Stimulated activated memory B cell treated with anti-CD40 and anti-IgM and Interleukin-4, amounts not matched to agents 10 μg/mL and 1 μg/mL and 100 μg/mL, for 72 hours (primary cell): ENCODE data around the gene ABCC4.
"Not testable (repeated sequence)": the region's sequence is repeated elsewhere in the genome, so short reads cannot be mapped to it uniquely, and the experiment has no call there.

ENCODE experiments used
- ATAC-seq: fragments of 150-1000 bp; cut with Tn5 transposase; 2 replicates; pipeline ENCODE4 v1.10.0; 2021
- H3K27ac Mint-ChIP-seq: one replicate; pipeline ENCODE4 v1.8.0; 2022; ENCODE audit warnings: mild to moderate bottlenecking, mixed read lengths
- H3K27me3 Mint-ChIP-seq: one replicate; pipeline ENCODE4 v1.8.0; 2022; ENCODE audit warnings: mixed read lengths
- H3K36me3 Mint-ChIP-seq: one replicate; pipeline ENCODE4 v1.8.0; 2022; ENCODE audit warnings: mixed read lengths
- H3K4me1 Mint-ChIP-seq: one replicate; pipeline ENCODE4 v1.8.0; 2022; ENCODE audit warnings: mixed read lengths
- H3K4me3 Mint-ChIP-seq: one replicate; pipeline ENCODE4 v1.8.0; 2022; ENCODE audit warnings: mild to moderate bottlenecking, moderate library complexity, mixed read lengths
- H3K9me3 Mint-ChIP-seq: one replicate; pipeline ENCODE4 v1.8.0; 2022; ENCODE audit warnings: mixed read lengths

Gene ABCC4

DNA sequence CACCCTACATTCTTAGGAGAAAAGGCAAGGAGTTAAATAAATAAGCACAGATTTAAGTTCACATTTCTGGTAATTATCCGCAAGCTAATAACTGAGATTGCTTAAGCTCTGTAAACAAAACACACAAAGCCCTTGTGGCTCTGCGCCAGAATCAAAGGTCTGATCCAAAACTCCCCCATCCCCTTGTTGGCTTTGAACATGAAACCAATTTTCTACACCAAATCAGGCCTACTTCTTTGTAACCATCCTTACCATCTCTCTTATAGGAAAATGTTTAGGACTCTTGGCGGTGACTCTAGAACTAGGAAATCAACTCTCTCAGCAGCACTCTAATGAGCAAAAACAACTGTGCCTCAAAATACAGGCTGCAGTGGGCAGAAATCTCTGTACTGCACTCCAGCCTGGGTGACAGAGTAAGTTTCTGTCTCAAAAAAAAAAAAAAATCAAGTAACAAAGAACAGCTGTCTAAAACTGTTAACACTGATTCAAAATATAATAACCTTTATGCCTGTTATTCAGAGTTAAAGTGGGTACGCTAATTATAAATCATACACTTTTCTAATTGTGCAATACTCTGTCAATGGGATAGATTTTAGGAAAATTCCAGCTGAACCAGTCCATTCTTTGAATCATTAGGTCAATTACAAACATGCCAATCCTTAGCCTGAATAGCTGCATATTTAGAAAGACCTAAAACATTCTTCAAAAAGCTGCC is 25.8 kb downstream of the ABCC4 start:
- Mint-ChIP-seq H3K9me3 (no peaks in the 10 kb centered on the region), H3K27ac (no peak overlapping the region), H3K36me3 (peaks cover 10% of the 10 kb centered on the region), H3K27me3 (no peaks in the 10 kb centered on the region), H3K4me3 (no peak overlapping the region), H3K4me1 (peaks cover 36% of the 10 kb centered on the region)
- no peak for ATAC-seq

- H3K27ac Mint-ChIP-seq, ATAC-seq: not testable (repeated sequence)
Measured at GRCh38 chr13:95273592-95274132, 27.6 kb downstream of the ABCC4 start.

DNA sequence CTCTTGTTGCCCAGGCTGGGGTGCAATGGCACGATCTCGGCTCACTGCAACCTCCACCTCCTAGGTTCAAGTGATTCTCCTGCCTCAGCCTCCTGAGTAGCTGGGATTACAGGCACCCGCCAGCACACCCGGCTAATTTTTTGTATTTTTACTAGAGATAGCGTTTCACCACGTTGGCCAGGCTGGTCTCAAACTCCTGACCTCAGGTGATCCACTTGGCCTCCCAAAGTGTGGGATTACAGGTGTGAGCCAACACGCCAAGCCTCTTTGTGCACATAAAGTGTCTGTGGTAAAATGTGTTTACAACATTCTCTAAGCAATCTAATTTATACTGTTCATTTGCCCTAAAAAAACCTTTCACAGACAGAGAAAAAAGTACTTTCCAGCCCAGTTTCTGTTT is 29.2 kb downstream of the ABCC4 start:
- not testable (repeated sequence) for ATAC-seq, H3K27me3 Mint-ChIP-seq, H3K27ac Mint-ChIP-seq, H3K4me3 Mint-ChIP-seq, H3K9me3 Mint-ChIP-seq
- peaks cover 26% of the 10 kb centered on the region for H3K36me3 Mint-ChIP-seq
- peaks cover 32% of the 10 kb centered on the region for H3K4me1 Mint-ChIP-seq

More at GRCh38 chr13:95273592-95274132, 27.6 kb downstream of the ABCC4 start:
- not testable (repeated sequence) for H3K9me3 Mint-ChIP-seq, H3K27me3 Mint-ChIP-seq, H3K4me3 Mint-ChIP-seq
- Mint-ChIP-seq H3K4me1 (peaks cover 38% of the 10 kb centered on the region), H3K36me3 (peaks cover 17% of the 10 kb centered on the region)

GRCh38 chr13:95269756-95270155 is 31.5 kb downstream of the ABCC4 start:
- Mint-ChIP-seq H3K36me3 (peaks cover 49% of the 10 kb centered on the region), H3K27me3 (no peaks in the 10 kb centered on the region), H3K4me3 (no peak overlapping the region), H3K9me3 (peaks cover 8% of the 10 kb centered on the region), H3K4me1 (peaks cover 20% of the 10 kb centered on the region), H3K27ac (no peak overlapping the region)
- no peak for ATAC-seq

GRCh38 chr13:95268343-95269065 is 32.7 kb downstream of the ABCC4 start:
- H3K27me3 Mint-ChIP-seq, H3K4me3 Mint-ChIP-seq, ATAC-seq, H3K9me3 Mint-ChIP-seq: not testable (repeated sequence)
- Mint-ChIP-seq H3K4me1 (peaks cover 15% of the 10 kb centered on the region), H3K36me3 (peaks cover 46% of the 10 kb centered on the region), H3K27ac (peak overlapping the region; percentile 7)

- Mint-ChIP-seq H3K27ac (no peak overlapping the region), H3K4me1 (peaks cover 15% of the 10 kb centered on the region)
- ATAC-seq = no peak
Measured at GRCh38 chr13:95267662-95268342, 33.4 kb downstream of the ABCC4 start.

GRCh38 chr13:95264225-95264624 is 37.0 kb downstream of the ABCC4 start:
- H3K36me3 Mint-ChIP-seq = peaks cover 46% of the 10 kb centered on the region
- ATAC-seq = no peak
- H3K9me3 Mint-ChIP-seq = peaks cover 8% of the 10 kb centered on the region
- H3K4me1 Mint-ChIP-seq = peaks cover 34% of the 10 kb centered on the region
- no peak overlapping the region for H3K4me3 Mint-ChIP-seq
- H3K27me3 Mint-ChIP-seq = no peaks in the 10 kb centered on the region
- H3K27ac Mint-ChIP-seq = no peak overlapping the region

More at GRCh38 chr13:95267662-95268342, 33.4 kb downstream of the ABCC4 start:
- no peaks in the 10 kb centered on the region for H3K27me3 Mint-ChIP-seq
- peaks cover 46% of the 10 kb centered on the region for H3K36me3 Mint-ChIP-seq
- peaks cover 8% of the 10 kb centered on the region for H3K9me3 Mint-ChIP-seq
- H3K4me3 Mint-ChIP-seq = no peak overlapping the region

GRCh38 chr13:95262837-95263384 is 38.3 kb downstream of the ABCC4 start:
- peaks cover 28% of the 10 kb centered on the region for H3K4me1 Mint-ChIP-seq
- H3K27me3 Mint-ChIP-seq = no peaks in the 10 kb centered on the region
- peaks cover 52% of the 10 kb centered on the region for H3K36me3 Mint-ChIP-seq
- no peak for ATAC-seq
- H3K27ac Mint-ChIP-seq = no peak overlapping the region
- no peak overlapping the region for H3K4me3 Mint-ChIP-seq
- H3K9me3 Mint-ChIP-seq = peaks cover 8% of the 10 kb centered on the region

DNA sequence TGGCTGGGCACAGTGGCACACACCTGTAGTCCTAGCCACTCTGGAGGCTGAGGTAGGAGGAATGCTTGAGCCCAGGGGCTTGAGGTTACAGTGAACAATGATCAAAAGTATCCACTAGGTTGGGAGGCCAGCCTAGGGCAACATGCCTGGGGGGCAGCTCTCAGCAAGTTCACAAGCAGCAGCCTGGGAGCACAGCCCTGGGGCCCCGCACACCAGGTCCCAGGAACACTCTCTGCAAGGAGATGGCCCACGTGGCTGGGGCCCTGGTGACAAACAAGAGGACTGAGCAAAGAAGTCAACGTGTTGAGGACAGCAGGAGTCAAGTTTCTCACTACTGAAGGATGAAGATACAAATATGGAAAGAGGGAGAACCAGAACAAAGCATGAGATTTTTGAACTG is 39.3 kb downstream of the ABCC4 start:
- ATAC-seq = no peak
- H3K9me3 Mint-ChIP-seq = peaks cover 4% of the 10 kb centered on the region
- H3K27ac Mint-ChIP-seq = no peak overlapping the region
- no peak overlapping the region for H3K4me3 Mint-ChIP-seq
- no peaks in the 10 kb centered on the region for H3K27me3 Mint-ChIP-seq
- peaks cover 28% of the 10 kb centered on the region for H3K4me1 Mint-ChIP-seq
- peaks cover 42% of the 10 kb centered on the region for H3K36me3 Mint-ChIP-seq

GRCh38 chr13:95260031-95260525 is 41.2 kb downstream of the ABCC4 start:
- no peaks in the 10 kb centered on the region for H3K27me3 Mint-ChIP-seq
- peaks cover 28% of the 10 kb centered on the region for H3K4me1 Mint-ChIP-seq
- H3K36me3 Mint-ChIP-seq = peaks cover 33% of the 10 kb centered on the region
- ATAC-seq = peak; percentile 45
- peak overlapping the region; percentile 68 for H3K27ac Mint-ChIP-seq
- H3K9me3 Mint-ChIP-seq = peaks cover 3% of the 10 kb centered on the region
- H3K4me3 Mint-ChIP-seq = peak overlapping the region; percentile 35

DNA sequence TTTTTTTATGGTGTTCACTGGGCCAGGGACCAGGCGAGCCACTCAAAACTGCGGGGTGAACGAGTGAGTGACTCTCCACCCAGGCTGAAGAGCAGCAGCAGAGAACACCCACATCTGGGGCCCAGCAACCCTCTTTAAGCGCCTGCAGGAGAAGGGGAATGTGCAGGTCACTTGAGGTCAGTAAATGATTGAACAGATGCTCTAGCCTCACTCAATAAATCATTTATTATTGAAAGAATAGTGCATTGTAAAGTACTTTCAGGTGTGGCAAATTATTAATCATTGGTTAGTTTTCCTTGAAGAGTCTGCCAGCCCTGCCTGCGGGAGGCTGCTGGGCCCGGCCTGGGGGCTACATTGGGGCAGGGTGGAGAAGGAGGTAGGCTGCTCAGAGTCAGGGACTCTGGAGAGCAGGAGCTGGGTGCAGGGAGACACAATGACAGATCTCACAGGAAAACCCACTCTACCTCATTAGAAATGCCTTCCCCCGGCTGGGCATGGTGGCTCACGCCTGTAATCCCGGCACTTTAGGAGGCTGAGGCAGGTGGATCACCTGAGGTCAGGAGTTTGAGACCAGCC is 42.5 kb downstream of the ABCC4 start:
- Mint-ChIP-seq H3K4me1 (peaks cover 35% of the 10 kb centered on the region), H3K4me3 (no peak overlapping the region), H3K9me3 (peaks cover 3% of the 10 kb centered on the region), H3K27me3 (no peaks in the 10 kb centered on the region), H3K27ac (no peak overlapping the region), H3K36me3 (peaks cover 23% of the 10 kb centered on the region)
- ATAC-seq = no peak

DNA sequence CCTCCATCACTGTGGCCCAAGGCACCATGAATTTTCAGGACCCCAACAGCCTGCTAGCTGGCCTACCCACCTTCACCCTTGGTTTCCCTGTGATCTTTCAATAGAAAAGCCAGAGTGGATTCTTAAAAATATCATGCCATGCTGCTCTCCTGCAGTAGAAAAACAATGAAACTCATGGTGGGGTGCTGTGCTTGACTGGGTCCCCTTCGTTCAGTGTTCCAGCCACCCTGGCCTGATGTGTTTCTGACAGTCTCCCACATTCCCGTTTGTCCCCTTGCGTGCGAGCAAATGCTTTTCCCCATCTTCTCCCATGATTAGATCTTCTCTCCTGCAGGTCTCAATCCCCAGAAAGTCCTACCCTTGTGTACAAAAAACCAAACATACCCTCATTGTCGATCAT is 43.2 kb downstream of the ABCC4 start:
- peaks cover 23% of the 10 kb centered on the region for H3K36me3 Mint-ChIP-seq
- H3K4me1 Mint-ChIP-seq = peaks cover 37% of the 10 kb centered on the region
- H3K27ac Mint-ChIP-seq = no peak overlapping the region
- H3K27me3 Mint-ChIP-seq = no peaks in the 10 kb centered on the region
- ATAC-seq = no peak
- H3K9me3 Mint-ChIP-seq = peaks cover 3% of the 10 kb centered on the region
- no peak overlapping the region for H3K4me3 Mint-ChIP-seq

DNA sequence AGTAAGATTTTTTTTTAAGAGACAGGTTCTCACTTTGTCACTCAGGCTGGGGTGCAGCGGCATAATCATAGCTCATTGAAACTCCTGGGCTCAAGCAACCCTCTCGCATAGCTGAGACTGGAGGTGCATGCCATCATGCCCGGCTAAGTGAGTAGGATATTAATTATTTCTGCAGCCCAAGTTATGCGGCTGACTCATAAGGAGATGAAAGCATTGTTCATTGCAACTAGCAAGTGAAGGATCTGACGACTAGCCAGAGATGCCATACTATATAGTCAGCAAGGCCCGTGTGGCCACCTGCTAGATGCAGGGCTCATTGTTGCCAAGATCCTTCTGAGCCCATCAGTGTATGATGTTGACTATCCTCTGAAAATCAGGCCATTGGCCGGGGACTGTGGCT is 45.2 kb downstream of the ABCC4 start:
- ATAC-seq = no peak

GRCh38 chr13:95255072-95255732 is 46.0 kb downstream of the ABCC4 start:
- Mint-ChIP-seq H3K4me1 (peaks cover 43% of the 10 kb centered on the region), H3K9me3 (peaks cover 3% of the 10 kb centered on the region), H3K27ac (no peak overlapping the region), H3K27me3 (no peaks in the 10 kb centered on the region), H3K4me3 (no peak overlapping the region), H3K36me3 (peaks cover 18% of the 10 kb centered on the region)
- ATAC-seq = no peak

More for the DNA sequence above, 45.2 kb downstream of the ABCC4 start:
- no peak overlapping the region for H3K4me3 Mint-ChIP-seq
- peaks cover 47% of the 10 kb centered on the region for H3K4me1 Mint-ChIP-seq
- peaks cover 3% of the 10 kb centered on the region for H3K9me3 Mint-ChIP-seq
- peaks cover 23% of the 10 kb centered on the region for H3K36me3 Mint-ChIP-seq
- no peak overlapping the region for H3K27ac Mint-ChIP-seq
- H3K27me3 Mint-ChIP-seq = no peaks in the 10 kb centered on the region
